ENCODE data around the gene TP73.
A peak's percentile ranks its signal among the peaks of the same experiment; 100 is the strongest.

TP73 gene

DNA sequence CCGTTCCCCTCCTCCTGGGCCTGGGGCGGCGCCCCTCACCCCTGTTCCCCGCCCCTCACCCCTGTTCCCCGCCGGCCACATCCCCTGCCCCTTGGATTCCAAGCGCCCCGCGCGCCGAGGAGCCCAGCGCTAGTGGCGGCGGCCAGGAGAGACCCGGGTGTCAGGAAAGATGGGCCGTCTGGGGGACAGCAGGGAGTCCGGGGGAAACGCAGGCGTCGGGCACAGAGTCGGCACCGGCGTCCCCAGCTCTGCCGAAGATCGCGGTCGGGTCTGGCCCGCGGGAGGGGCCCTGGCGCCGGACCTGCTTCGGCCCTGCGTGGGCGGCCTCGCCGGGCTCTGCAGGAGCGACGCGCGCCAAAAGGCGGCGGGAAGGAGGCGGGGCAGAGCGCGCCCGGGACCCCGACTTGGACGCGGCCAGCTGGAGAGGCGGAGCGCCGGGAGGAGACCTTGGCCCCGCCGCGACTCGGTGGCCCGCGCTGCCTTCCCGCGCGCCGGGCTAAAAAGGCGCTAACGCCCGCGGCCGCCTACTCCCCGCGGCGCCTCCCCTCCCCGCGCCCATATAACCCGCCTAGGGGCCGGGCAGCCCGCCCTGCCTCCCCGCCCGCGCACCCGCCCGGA lies at the start of gene TP73:
Gene TP73 (plus strand): TSS at position 587 of the 618 bp plus-strand sequence. CDS start 29,850 bp downstream, outside the sequence.
- DNase-seq: no peak

DNA sequence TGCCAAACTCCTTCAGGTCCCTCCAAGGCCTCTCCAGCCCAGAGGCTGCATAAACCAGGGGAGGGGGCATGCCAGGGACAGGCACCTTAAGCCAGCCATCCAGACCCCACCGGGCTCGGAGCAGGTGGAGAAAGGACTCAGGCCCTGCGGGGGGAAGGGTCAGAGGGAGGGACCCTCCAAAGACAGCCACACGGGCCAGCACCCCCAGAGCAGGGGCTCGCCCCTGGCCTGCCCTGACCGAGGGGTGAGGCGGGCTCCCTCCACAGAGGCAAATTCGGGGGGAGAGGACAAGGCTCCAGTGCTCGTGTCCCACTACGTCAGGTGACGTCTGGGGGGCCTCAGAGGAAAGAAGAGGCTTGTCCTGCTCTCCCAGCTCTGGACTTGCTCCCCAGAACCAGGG lies 49.2 kb upstream of the TP73 start:
- no peak for DNase-seq

DNA sequence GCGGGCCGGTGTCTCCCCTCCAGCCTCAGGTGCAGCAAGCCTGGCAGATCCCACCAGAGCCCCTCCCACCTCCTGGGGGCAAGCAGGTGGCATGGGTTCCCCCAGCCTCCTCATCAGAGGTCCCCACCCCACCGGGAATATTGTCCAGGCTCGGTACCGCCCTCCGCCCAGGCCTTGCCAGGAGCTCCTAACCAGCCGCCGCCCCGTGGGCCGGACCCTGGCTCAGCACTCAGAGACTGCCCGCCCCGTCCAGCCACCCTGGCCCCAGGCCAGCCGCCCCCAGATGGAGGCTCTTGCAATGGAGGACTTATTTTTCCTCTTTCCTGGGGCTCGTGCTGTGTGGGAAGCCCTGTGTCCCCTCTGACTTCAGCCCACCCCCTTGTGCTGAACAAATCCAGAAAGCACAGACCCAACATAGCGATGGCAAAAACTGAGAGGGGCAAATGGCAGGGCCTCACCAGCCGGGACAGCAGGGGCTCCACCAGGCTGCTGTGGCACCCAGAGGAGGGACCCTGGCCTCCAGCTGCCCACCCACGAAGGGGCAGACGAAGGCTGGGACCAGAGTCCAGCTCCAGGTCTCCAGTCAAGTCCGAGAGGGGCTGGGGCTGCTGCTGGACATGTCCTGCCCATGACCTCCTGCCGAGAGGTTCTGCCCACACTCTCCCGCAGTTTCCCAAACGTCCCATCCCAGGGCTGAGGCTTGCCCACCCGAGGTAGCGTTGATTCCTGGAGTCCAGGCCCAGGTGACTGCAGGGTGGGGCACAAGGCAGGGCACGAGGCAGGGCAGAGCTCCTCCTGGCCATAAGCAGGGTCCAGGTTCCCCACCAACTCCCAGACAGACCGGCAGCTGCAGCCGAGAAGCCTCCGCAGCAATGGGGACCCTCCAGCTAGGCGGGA lies 48.5 kb upstream of the TP73 start:
- DNase-seq: no peak

DNA sequence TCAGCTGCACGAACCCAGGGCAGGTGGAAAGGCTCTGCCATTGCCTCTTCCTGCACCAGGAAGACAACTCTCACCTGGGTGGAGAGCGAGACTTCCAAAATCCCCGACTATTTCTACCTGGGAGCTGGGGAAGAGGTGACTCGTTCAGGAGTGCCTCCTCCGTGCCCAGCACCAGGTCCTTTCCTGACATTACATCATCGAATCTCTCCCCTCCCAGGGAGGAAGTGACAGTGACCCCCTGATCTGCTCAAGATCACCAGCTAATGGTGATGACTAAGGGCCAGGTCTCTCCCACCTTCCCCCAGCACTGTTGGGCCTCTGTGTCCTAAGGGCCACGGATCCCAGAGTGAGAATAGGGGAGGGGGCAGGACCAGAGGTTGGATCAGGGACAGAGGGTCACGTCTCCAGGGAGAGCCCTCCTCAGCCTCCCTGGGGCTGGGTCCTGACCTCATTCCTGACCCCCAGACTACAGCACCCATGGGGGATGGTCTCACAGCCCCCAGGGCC lies 47.8 kb upstream of the TP73 start:
- no peak for DNase-seq

DNA sequence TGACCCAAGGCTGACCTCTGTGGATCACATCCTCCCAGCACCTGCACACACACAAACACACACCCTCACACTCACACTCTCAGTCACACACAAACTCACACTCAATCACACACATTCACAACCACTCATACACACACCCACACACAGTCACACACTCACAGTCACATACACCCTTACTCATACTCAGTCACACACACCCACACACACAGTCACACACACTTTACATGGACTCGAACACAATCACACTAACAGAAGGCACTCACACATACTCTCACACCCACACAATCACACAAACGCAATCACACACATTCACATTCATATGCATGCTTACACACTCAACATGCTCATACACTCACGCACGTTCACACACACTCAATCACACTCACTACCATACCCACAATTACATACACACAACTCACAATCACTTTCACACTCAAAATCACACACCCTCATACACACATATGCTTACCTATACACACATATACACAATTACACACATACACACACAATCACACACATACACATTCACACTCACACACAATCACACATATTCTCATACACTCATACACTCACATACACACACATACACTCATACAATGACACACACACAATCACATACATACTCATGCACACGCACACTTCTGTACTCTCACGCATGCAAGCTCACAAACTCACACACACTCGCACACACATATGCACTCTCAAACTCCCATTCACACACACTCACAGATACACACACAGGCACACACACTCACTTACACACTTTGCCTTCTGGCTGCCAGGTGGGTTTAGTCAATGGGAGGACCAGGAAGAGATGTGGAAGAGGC lies 47.1 kb upstream of the TP73 start:
- no peak for DNase-seq

DNA sequence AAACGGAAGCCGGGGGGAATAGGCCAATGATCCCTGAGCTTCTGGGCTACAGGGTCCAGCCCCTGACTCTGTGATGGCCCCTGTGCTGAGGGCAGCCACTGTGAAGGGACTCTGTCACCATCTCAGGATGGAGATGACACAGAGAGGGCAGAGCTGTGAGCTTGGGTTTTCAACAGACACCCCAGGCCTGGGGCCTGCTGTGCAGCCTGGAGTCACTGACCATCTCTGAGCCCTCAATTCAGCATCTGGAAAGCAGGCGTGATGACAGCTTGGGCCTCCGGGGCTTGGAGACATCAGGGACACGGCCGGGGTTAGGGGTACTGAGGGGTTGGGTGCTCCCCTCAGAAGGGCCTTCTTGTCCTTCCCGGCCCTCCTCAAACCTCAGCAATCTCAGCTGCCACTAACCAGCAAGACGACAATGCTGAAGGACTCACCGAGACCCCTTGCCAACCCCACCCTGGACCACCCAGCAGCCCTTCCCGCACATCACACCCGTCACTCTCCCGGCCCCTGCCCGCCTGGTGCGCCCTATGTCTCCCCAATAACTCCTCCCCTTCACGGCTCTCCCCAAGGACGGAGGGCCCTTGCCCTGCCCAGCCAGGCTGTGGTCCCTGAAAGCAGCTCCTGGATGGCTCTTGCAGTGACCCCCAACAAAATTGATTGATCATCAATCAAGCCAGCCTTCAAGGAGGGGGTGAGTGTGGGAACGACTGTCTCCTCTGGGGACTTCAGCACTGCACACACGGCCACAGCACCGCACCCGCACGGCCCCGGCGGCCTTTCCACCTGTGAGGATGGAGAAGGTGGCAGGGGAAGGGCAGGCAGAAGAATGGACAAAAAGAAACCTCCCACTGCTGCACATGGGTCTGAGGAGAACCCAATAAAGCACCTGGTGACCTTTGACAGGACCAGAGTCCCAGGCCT lies 45.3 kb upstream of the TP73 start:
- DNase-seq: no peak

DNA sequence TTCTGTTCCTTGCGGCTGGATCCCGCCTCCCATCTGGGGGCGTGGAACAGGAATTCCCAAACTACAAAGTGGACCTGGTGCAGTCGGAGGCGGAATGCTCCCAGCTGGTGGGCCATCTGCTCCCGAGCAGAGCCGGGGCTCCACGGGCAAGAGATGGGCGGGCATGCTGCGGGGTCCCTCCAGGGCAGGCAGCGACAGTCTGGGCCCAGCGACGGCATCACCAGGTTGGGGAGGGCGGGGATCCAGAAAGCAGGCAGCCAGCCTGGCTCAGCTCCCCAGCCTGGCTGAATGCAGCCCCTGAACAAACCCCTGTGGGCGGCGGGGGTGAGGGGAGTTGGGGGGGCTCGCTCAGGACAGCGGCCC lies 44.6 kb upstream of the TP73 start:
- no peak for DNase-seq

DNA sequence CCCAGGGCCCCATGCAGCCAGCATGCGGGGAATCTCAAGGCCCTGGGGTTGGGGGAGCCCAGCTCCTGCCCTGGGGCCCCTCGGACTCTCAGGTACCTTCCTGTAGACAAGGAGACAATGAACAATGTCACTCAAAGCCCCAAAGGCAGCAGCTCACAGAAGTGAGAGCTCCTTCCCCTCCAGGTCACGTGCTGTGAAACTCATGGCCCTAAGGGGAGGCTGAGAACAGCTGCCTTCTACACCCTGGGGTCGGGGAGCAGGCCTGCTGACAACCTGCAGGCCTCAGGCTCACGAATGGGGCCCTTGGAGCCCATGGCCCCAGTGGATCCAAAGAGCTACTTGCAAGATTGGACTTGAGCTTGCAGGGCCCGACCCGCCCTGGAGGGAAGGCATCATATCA lies 44.2 kb upstream of the TP73 start:
- DNase-seq: no peak

DNA sequence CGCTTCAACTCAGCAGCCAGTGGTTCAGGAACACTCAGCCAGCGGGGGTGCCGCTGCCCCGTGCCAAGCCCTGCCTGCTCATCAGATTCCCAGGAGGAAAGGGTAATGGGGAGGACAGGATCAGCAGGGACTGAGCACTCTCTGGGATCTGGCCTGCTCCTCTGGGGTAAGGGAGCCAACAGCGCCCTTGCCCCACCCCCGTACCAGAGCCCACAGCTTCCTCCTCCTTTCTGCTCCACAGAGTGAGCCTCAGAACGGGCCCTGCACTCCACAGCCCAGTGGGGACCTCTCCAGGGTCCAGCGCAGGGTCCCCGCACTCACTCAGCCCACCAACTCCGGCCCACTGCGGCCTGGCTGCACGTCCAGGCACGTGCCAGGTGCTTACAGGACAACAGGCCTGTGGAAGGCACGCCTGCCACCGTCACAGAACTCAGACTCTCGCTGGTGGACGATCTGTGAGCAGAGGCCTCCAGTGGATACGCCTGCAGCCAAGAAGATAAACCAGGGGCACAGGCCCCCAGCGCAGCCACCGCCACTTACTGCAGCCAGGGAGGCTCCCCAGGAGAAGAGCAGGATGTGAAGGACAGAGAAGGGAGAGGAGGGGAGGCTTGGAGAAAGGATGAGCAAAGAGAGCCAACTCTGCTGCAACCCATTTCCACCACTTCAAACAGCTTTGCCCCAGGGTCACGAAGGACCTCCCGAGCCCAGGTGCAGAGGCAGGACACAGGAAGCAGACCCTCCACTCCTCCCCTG lies 43.1 kb upstream of the TP73 start:
- DNase-seq: no peak

DNA sequence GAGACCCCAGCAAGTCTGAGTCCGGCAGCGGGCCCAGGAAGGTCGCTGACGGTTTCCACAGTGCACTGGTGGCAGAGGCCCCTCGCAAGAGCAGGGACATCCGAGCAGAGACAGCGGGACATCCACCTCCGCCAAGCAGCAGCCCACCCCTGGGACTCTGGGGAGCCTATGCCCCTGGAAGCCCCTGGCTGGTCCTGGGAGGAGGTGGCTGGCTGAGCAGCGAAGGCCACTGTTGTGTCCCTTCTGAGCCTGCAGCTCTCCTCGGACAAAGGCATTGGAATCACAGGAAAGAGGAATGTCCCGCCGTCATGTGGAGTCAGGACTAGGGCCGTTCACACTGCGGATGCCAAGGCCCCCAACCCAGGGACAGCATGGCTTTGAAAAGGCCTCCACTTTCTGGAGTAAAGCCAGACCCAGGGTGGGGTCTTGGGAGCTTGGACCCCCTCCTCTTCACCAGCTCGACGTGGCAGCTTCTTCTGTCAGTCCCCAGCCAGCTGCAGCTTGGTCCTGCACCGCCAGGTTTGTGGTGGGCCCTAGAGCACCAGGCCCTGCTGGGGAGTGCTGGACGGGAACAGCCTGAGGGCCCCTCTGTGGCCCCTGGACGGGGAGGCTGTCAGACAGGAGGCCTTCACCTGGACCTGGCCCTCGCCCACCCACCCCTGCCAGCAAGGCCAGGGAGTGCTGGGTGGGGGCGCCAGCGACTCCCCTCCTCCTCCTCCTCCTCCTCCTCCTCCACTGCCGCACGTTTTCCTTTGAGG lies 42.4 kb upstream of the TP73 start:
- DNase-seq: no peak

DNA sequence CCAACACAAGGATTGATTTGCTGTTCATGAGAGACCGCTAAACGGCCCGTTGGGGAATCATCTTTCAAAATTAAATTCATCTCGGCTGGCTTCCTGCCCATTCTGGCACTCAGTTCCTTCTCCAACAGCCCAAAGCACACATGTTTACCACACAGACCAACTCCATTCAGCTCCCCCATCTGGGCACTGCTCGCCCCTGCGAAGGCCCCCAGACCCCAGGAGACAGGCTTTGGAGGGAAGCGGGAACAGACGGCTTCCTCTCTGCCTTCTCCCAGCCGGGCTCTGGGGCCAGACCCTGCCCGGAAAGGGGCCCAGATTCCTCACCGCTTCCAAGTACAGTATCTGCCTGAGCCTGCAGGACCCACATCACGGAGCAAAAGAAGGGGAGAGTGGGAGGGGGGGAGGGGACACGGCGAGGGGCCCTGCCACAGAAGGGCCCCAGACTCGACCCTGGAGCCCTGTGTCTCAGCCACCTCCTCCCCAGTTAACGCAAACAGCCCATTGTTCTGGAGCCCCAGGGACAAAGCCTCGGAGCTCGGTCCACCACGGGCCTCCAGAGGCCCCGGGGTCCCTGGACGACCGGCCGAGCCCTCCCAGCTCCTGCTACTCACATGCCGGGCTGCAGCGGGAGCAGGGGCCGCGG lies 41.7 kb upstream of the TP73 start:
- DNase-seq: no peak

DNA sequence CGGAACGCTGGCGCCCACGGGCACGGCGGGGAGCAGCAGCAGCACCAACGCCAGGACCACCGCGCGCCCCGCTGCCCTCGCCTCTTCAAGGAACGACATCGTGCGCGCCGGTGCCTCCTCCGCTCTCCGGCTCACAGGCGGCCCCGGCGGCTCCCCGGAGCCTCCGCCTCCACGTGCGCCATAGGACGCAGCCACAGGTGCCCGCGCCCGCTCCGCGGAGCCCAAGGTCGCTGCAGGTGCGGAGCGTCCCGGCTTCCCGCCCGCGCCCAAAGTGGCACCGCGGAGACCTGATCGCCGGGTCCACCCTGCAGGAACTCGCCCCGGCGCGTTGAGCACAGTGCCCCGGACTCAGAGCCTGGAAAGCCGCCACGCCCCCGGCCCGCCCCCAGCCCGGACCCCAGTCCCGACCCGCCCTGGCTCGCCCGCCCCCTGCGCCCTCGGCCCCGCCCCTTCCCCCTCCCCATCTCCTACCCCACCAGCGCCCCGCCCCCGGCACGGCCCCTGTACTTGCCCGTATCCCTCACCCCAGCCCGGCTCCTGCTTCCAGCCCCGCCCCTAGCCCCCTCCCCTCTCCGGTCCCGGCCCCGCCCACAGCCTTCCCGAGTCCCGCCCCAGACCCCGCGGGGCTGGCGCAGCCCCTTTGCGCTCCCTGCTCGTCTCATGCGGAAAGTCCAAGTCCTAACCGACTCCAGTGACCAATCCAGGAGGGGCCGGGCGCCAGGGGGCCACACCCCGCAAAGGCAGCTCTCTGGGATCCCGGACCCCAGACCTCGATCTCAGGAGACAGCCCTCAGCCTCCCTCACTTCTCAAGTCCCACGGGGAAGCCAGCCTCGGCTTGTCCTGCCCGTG lies 40.9 kb upstream of the TP73 start, which contains the start of gene MEGF6:
Gene MEGF6 (minus strand): TSS at position 339 of the 850 bp plus-strand sequence. CDS start 240 bp downstream, at position 99.
- peak; percentile 23 for DNase-seq

DNA sequence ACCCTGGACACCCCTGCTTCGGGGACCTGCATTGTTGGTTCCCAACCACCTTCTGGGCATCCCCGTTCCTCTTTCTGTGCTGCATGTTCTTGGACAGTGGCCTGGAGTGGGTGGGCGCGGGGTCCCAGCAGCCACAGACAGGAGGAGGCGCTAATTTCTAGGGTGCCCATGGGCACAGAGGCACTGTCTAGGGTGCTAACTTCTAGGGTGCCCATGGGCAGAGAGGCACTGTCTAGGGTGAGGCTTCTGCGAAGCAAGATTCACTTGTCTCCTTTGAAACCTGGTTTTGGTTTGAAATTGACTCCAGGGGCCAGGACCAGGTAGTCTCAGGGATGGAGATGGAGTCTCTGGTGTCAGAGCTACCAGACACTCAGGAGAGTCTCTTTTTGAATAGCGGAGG lies 40.2 kb upstream of the TP73 start:
- no peak for DNase-seq

DNA sequence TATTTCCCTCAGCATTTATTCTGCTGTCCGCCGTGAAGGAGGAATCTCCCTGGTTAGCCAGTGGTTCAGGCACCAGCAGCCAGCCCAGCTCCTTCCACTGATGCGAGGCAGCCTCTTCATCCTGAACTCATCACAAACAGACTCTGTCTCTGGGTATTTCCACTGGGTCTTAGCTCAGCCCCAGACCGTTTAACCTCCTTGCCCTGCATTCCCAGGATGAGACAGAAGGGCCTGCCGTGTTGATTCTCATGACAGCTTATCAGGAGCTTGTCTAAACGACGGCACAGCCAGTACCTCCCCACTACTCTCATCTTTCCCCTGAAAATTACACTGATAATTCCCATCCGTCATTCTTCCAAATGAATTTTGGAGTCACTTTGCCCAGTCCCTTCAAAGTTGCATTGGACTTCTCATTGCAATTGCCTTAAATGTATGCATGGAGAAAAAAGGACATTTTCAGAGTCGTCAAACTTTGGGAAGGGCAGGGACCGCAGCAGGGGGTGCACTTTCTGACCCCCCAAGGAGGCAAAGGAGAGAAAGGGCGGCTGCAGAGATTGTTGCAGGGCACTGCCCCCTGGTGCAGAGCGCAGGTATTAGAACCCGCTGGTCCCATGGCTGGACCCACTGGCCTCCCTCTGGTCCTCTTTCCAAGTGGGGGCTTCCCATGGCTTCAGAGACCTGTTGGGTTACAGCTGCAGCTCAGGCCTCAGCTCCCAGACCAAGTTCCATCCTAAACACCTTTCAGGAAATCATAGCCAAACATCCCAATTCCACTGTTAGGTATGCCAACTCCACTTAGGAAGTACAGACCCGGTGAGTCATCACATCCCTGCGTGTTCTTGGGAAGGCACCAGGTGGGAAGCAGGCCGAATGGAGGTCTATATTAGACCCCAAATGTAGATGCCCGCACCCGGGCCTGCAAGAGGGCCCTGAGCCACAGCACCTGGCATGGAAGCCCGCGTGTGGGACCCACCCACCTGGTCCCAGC lies 37.3 kb upstream of the TP73 start:
- no peak for DNase-seq

DNA sequence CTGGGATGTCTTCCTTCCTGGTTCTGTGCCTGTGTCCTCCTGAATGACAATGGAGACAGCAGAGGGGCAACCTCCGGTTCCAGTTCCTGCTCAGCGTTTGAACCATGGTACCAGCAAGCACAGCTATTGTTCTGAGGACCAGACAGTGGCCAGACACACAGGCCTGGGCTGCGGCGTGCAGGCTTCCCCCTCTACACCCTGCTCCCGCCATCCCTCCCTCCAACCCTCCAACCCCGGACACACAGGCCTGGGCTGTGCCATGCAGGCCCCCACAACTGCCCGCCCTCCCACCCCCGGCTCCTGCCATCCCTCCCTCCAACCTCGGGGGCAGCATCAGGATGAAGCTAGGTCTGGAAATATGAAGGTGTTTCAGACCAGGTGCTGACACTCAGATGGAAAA lies 35.5 kb upstream of the TP73 start:
- no peak for DNase-seq

DNA sequence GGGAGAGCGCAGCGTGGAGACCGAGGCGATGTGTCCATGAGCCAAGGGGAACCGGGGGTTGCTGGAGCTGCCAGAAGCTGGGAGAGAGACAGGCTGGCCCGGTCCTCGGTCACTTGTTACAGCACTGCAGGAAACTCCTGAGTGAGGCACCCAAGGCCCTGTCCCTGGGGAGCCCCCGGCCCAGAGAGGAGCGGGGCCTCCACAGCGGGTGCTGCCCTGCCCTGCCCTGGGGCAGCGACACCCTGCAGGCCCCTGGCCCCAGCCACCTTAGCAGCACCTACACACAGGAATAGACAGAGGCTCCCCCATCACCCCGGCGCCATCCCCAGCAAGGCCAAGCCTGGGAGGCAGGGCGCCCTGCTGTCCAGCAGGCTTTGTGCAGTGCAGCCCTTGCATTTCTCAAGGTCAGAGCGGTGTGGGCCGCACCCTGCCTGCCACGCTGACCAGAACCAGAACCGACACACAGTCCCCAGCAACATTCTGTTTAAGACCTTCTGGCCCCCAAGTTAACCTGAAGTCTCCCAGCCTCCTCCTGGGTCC lies 34.4 kb upstream of the TP73 start:
- no peak for DNase-seq

DNA sequence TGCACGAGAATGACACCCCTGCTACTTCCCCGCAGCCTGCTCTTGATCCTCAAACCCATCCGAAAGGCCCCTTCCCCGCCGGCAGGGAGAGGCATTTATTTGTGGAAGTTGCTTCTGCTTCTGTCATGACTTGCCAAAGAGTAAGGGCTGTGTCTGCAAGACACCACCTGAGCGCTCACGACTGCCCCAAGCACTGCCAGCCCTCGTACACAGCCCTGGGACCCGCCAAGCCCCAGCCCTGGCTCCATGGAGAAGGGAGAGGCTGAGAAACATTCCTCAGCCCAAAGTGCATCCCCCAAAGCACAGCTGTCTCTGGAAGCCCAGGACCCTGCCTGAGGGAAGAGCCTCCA lies 33.8 kb upstream of the TP73 start:
- no peak for DNase-seq
